ENCODE measurements around the gene LRRC3C.

LRRC3C gene

GRCh38 chr17:39924691-39925055, 2.9 kb upstream of the LRRC3C start:
- DNase-seq (ENCODE audit: low read depth): no peak
- no peak for TF ChIP-seq CTCF (IDR thresholded peaks at IDR 0.05; ENCODE audit: low read length, missing control alignments)
- H3K4me3 ChIP-seq (replicated peaks; ENCODE audit: low read depth, low read length): no peak overlapping the region

DNA sequence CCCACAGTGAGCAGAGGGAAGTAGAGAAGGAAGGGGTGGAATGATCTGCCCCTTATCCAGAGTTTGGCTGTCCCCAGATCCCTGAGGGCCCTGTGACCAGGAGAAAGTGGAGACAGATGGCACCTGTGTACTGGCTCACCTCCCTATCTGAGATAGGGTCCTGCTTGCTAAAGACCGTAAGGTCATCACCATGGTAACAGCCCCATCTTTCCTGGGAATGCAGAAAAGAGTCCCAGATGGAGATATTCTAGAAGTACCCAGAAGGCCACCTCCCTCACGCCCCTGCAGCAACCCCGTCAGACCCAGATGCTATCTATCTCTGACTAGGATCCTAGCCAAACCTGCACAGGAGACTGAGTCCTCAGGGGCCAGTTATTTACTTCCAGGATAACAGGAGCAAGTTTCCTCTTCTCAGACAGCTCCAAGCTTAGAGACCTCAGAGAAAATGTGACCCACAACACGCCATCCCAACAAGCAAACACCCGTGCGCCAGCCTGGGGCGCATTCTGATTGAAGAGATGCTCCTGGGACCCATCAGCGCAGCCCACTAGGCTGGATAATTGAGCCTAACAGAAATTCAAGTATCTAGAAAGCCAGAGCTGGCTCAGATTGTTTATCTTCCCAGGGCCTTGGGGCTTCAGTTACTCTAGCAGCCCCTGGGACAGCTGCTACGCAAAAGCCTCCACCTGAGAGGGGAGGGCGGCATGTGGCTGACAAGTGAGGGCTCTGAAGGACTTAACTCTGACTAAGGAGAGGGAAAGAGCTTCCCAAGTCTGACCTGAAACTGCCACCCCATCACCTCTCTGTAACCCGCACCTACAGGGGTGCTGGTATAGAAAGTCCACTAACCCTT, 2.0 kb upstream of the LRRC3C start:
- TF ChIP-seq CTCF (IDR thresholded peaks at IDR 0.05; ENCODE audit: low read length, missing control alignments): no peak
- peak overlapping the region; percentile 83 for H3K4me3 ChIP-seq (replicated peaks; ENCODE audit: low read depth, low read length)
- DNase-seq (ENCODE audit: low read depth): no peak

- H3K4me3 ChIP-seq (replicated peaks; ENCODE audit: low read depth, low read length): peak overlapping the region; percentile 83
- DNase-seq (ENCODE audit: low read depth): no peak
- TF ChIP-seq CTCF (IDR thresholded peaks at IDR 0.05; ENCODE audit: low read length, missing control alignments): no peak
Measured at GRCh38 chr17:39926135-39926587, 1.4 kb upstream of the LRRC3C start.

DNA sequence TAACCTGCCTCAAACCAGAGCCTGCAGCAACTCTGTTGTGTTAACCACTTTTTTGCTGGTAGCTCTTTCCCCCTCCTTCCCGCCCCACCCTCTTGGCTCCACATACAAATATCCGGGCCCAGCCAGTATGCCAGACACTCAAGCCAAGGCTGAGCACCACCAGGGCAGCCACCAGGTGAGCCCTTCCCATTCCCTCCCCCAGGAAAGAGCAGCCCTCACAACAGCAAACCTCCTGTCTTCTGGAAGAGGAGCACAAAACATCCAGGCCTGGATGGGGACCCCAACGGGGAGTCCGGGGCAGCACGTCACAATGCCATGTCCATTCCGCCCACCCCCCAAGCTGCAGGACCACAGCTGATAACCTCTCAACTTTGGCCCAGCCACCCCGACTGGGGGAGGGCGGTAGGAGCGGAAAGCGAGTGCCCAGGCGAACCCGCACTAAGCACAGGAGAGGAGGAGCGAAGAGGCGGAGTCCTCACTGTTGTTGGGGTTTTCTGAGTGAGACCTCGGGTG, 888 bp upstream of the LRRC3C start:
- peak; percentile 48 for DNase-seq (ENCODE audit: low read depth)
- TF ChIP-seq CTCF (IDR thresholded peaks at IDR 0.05; ENCODE audit: low read length, missing control alignments): no peak
- peak overlapping the region; percentile 83 for H3K4me3 ChIP-seq (replicated peaks; ENCODE audit: low read depth, low read length)

DNA sequence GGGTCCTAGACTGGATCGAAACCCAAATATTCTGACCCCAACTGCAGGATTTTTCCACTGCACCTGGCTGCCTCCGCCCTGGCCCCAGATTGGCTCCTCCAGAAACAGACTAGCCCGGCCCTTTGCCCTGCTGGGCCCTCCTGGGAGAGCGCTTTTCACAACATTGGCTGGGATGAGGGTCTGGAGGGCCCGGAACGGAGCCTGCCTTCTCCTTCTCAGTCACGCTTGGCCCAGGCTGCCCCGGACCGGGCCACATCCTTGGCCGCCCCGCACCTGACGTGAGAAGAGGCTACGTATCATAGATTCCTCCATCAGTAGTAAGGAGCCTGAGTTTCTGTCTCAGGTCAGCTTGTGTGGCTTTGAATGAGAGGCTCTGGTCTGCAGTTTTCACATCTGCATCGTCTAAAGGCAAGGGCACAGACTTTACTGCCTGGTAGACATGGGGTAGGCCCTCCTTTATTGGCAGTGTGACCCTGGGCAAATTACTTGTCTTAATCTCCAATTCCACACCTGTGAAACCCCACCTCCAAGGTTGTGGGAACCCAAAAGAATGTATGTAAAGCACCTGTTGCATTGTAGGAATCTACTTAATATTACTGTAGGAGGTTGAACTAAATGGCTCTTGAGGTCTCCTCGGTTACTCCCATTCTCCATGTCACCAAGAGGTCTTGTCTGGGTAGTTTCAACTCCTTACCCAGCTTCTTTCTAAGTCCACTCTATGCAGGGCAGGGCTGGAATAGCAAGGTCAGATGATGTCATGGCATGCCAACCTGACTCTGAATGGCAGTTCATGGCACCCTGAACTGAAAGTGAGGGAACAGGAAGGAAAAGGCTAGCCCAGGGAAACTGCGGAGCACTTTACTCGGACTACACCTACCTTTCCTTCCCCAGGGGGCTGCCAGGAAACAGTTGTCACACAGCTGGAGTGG, 661 bp downstream of the LRRC3C start:
- DNase-seq (ENCODE audit: low read depth): no peak
- TF ChIP-seq CTCF (IDR thresholded peaks at IDR 0.05; ENCODE audit: low read length, missing control alignments): no peak
- H3K4me3 ChIP-seq (replicated peaks; ENCODE audit: low read depth, low read length): peak overlapping the region; percentile 83

GRCh38 chr17:39928858-39929645, 1.5 kb downstream of the LRRC3C start:
- TF ChIP-seq CTCF (IDR thresholded peaks at IDR 0.05; ENCODE audit: low read length, missing control alignments): no peak

More at GRCh38 chr17:39928858-39929645, 1.5 kb downstream of the LRRC3C start:
- H3K4me3 ChIP-seq (replicated peaks; ENCODE audit: low read depth, low read length): no peak overlapping the region
- DNase-seq (ENCODE audit: low read depth): peak; percentile 91
